GM12875 (cell line): Measurements from ENCODE around the gene A1BG.

Experiments used
- H3K4me3 ChIP-seq: one replicate; pipeline ENCODE4 v1.5.1; 2011; ENCODE audit warnings: low read depth, low read length, control low read depth
- TF ChIP-seq, protein P1 (sequence below): IDR thresholded peaks from 2 replicates; pipeline ENCODE4 v1.5.1; 2011; ENCODE audit warnings: low read depth, mild to moderate bottlenecking, control low read depth, inconsistent platforms, low read length, moderate library complexity, borderline replicate concordance; ENCODE audit not compliant: insufficient read depth

A1BG gene

DNA sequence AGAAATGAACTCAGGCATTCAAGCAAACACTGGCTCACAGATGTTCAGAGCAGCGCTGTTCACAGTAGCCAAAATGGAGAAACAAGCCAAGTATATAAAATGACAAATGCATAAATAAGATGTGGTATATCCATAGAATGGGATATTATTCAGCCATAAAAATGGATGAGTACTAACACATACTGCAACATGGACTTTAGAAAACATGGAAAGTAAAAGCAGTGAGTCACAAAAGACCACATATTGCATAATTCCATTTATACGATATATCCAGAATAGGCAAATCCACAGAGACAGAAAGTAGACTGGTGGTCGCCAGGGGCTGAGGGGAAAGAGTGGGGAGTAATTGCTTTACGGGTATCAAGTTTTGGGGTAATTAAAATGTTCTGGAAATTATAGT, 20.9 kb upstream of the A1BG start:
- H3K4me3 ChIP-seq: no peak overlapping the region
- TF ChIP-seq, protein P1, sequence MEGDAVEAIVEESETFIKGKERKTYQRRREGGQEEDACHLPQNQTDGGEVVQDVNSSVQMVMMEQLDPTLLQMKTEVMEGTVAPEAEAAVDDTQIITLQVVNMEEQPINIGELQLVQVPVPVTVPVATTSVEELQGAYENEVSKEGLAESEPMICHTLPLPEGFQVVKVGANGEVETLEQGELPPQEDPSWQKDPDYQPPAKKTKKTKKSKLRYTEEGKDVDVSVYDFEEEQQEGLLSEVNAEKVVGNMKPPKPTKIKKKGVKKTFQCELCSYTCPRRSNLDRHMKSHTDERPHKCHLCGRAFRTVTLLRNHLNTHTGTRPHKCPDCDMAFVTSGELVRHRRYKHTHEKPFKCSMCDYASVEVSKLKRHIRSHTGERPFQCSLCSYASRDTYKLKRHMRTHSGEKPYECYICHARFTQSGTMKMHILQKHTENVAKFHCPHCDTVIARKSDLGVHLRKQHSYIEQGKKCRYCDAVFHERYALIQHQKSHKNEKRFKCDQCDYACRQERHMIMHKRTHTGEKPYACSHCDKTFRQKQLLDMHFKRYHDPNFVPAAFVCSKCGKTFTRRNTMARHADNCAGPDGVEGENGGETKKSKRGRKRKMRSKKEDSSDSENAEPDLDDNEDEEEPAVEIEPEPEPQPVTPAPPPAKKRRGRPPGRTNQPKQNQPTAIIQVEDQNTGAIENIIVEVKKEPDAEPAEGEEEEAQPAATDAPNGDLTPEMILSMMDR: no peak

DNA sequence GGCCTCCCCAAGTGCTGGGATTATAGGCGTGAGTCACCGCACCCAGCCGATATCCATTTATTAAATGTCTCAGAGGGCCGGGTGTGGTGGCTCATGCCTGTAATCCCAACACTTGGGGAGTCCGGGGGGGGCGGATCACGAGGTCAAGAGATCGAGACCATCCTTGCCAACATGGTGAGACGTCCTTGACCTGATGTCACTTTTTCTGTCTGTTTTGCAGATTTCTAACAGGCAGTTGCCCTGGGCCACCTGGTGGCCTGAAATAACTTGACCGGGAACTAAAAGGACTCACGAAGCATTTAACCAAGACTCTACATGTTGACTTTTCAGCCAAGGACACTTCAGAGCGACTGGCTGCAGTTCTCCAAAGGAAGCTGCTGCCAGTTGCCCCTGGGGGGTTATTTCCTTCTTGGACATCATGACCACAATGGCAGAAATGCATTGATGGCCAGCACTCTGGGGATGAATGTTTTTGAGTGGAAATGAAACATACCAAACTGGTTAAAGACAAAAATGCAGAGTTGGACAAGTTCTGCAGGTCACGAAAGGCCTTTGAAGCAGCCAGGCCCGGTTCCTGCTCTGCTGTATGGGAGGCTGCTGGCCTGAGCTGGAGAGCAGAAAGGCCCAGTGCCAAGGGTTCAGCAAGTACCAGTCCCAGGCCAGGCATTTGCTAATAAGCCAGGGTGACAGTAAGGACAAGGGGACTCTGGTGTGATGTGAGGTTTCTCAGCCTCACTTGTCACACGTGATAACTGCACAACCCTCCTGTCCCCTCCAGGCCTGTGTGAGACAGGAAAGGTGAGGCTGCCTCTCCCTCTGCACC, 19.2 kb upstream of the A1BG start:
- no peak overlapping the region for H3K4me3 ChIP-seq
- TF ChIP-seq, protein P1: no peak

DNA sequence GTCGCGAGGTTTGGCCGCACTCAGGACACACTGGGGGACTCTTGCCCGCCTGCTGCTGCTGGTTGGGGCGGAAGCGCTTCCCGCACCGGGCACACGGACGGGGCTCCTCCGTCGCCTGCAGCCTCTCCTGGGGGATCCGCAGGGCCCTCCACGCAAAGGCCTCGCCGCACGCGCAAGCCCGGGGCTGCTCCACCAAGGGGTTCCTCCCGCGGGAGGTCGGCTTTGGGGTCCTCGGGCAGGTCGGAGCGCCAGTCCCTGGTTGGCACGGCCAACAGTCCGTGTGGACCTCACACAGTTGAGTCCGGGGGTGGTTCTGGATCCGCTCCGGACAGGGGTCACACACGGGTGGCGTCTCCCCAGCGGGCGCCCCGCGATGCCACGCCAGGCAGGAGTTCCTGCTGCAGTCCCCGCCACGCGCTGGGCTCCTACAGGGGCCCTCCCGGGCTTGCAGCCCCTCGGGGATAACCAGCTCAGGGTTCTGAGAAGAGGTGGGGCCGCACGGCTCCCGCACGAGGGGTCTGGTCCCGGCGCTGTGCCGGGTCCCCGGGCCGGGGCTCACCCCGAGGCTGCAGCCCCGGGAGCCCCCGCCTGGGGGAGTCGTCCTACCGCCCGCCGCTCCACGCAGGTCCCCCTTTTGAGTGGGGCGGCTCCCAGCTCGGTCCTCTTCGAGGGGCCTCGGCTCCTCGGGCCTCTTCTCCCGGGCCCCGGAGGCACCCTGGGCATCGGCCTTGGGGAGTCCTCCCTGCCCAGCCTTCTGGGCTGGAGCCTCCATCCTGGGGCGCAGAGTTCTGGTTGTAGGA, 15.5 kb upstream of the A1BG start:
- TF ChIP-seq, protein P1: no peak
- no peak overlapping the region for H3K4me3 ChIP-seq

DNA sequence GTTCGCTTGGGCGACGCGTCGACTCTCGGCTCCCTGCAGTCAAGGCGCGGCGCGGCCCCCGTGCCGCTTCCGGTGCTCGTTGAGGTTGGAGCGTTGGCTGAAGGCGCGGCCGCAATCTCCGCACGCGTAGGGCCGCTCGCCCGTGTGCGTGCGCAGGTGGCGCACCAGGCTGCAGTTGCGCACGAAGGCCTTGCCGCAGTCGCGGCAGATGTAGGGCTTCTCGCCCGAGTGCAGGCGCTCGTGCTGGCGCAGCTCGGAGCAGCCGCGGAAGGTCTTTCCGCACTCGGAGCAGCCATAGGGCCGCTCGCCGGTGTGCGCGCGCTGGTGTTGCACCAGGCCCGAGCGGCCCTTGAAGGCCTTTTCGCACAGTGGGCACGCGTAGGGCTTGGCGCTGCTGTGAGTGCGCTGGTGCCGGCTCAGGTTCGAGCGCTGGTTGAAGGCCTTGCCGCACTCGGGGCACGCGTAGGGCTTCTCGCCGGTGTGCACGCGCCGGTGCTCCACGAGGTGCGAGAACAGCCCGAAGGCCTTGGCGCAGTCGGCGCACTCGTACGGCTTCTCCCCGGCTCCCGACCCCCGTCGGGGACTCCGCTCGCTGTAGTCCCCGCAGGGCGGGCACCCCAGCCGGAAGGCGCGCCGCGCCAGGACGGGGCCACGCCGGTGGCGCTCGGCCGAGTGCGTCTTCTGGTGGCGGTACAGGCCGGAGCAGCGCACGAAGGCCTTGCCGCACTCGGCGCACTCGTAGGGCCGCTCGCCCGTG, 14.6 kb upstream of the A1BG start:
- TF ChIP-seq, protein P1: no peak
- no peak overlapping the region for H3K4me3 ChIP-seq

DNA sequence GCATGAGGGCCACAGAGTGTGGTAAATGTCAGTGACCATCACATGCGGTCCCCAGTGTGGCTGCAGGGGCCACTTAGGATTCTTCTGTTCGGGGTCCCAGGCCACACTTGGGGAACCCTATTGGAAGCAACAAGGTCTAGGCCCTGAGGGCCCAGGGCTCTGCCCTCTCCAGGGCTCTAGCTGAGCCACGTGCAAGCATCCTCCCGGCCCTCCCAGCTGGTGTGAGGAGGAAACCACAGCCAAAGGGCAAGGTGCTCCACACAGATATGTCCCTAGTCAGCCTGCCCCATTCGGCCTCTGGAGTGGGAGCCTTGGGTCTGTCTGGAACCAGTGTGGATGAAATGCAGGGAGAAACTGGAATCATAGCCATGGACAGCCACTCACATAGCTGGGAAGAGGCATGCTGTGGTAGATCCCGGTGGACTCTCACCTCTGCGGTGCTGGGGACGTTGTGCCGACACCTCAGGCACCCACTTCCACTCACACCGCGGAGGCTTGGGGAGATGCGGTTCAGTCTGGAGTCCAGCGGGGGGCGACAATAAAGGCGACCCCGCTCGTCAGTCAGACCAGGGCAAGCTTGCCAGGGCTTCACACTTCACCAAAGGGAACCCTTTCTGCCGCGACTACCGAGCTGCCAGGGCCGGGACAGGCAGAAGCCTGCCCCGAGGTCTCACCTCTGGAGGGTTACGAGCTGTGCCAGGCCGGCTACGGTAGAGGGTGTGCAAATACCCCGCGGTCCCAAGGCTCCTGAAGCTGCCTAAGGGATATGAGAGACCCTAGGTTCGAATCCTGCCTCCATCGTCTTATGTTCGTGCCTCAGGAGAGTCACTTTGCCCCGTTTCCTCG, 13.5 kb upstream of the A1BG start:
- no peak overlapping the region for H3K4me3 ChIP-seq
- TF ChIP-seq, protein P1: no peak

DNA sequence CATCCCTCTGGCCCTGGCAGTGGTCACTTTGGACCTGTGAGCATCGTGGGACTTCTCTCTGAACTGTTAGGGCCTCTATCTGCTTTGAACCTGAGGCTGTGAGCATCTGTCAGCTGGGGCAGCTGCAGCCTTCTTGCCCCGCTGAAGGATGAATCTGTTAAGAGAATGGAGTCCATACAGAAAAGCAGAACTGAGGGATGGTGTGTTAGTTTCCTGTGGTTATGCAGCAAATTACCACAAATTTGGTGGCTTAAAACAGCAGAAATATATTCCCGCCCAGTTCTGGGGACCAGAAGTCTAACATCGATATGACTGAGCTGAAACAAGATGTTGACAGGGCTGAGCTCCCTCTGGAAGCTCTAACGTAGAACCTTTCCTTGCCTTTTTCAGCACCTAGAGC, 10.9 kb upstream of the A1BG start:
- TF ChIP-seq, protein P1: no peak
- no peak overlapping the region for H3K4me3 ChIP-seq
